HEK293T (cell line): ENCODE measurements around the gene RELA.

Experiments
- BHLHE40 ChIP-seq: fragments of 450-650 bp; IDR thresholded peaks from 2 replicates; pipeline ENCODE4 v1.6.1; 2016; ENCODE audit warnings: mild to moderate bottlenecking, moderate library complexity, borderline replicate concordance
- PKNOX1 ChIP-seq: fragments of 450-650 bp; IDR thresholded peaks from 2 replicates; pipeline ENCODE4 v1.6.1; 2016
- SP1 ChIP-seq: fragments of 450-650 bp; IDR thresholded peaks from 2 replicates; pipeline ENCODE4 v1.6.1; 2017

- TF ChIP-seq BHLHE40 (no peak), SP1 (no peak), PKNOX1 (no peak)
Observed at GRCh38 chr11:65662247-65662798, 393 bp downstream of the RELA start.
